ENCODE data around the gene TFEB.
"Not testable (repeated sequence)": the region's sequence is repeated elsewhere in the genome, so short reads cannot be mapped to it uniquely, and the experiment has no call there.

The TFEB gene

DNA sequence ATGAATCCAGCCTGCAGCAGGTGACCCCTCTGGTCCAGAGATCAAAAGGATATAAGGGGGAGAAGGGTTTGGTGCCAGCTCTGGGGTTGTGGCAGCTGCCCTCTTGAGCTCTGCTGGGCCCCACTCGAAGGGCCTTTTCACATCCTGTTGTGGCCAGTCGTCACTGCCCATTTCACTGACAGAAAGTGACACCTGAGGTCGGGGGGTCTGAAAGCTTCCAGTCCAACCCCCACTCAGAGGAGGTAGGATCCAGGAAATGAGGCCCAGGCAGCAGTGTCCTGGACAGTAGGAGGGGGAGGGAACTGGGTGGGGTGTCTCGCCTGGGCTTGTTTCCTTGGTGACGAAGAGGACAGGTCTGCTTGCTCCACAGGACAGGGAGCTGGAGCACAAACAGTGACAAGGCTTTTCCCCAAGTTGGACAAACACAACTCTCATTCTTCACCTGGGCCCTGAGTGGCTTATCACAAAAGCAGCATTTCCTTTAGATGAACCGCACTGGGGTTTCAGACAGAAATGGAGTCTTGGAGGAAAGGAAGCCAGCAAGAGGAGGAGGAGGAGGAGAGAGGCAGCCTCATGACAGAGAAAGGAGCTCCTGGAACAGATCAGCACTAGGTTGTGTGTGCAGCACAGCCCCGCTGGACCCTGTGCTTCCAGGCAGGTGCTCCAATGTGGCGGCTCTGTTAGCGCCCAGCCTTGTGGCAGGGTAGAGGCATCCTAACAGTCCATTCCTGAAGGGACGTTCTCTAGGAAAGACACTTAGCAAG is 33.3 kb upstream of the TFEB start:
- peak overlapping the region in 1 of 2 experiments; percentile 21 for H3K18ac ChIP-seq (ENCODE audit: low read depth in 1 of 2, low read length in 2 of 2)
- H3K14ac ChIP-seq (ENCODE audit: low read length in 2 of 2), result no peak overlapping the region
- no peak overlapping the region for H4K8ac ChIP-seq (ENCODE audit: low read length)
- H2BK120ac ChIP-seq (ENCODE audit: low read depth, low read length), result no peak overlapping the region
- no peak overlapping the region for H3K9ac ChIP-seq (ENCODE audit: low read length)
- H3K27ac ChIP-seq (ENCODE audit: low read length, poor library complexity, severe bottlenecking), result no peak overlapping the region
- no peak overlapping the region for H3K23ac ChIP-seq (ENCODE audit: low read length in 2 of 2)
- H2BK12ac ChIP-seq (ENCODE audit: low read length in 2 of 2), result peak overlapping the region in 1 of 2 experiments; percentile 61
- no peak overlapping the region for H2AK5ac ChIP-seq (ENCODE audit: low read length, severe bottlenecking)
- no peak overlapping the region for H3K4me2 ChIP-seq (ENCODE audit: low read length, poor library complexity, severe bottlenecking)
- H2BK15ac ChIP-seq (ENCODE audit: low read depth, poor library complexity, severe bottlenecking), result no peak overlapping the region
- WGBS, result 78% methylated on average over 9 of the region's 10 CpGs
- H3K9me3 ChIP-seq (ENCODE audit: control insufficient read depth, low read length), result no peaks in the 10 kb centered on the region
- H3K36me3 ChIP-seq (ENCODE audit: control insufficient read depth in 1 of 2, insufficient read depth in 2 of 2, low read depth in 1 of 2, low read length in 2 of 2), result peaks cover 27 to 35% of the 10 kb centered on the region in 2 experiments
- no peak overlapping the region for H3K4ac ChIP-seq (ENCODE audit: low read depth in 1 of 2, low read length in 2 of 2)
- DNase-seq, result no peak
- no peak overlapping the region for H2BK5ac ChIP-seq (ENCODE audit: low read depth, low read length, poor library complexity, severe bottlenecking)
- H3K4me1 ChIP-seq (ENCODE audit: control insufficient read depth, insufficient read depth, low read depth, low read length), result peaks cover 16% of the 10 kb centered on the region
- no peaks in the 10 kb centered on the region for H3K27me3 ChIP-seq (ENCODE audit: control insufficient read depth in 1 of 2, insufficient read depth in 1 of 2, low read length in 2 of 2)
- H4K91ac ChIP-seq (ENCODE audit: low read length), result no peak overlapping the region
- H3K4me3 ChIP-seq (ENCODE audit: insufficient read depth in 1 of 2, low read depth in 1 of 2, low read length in 2 of 2), result no peak overlapping the region
- no peak overlapping the region for H2AFZ ChIP-seq (ENCODE audit: low read depth, low read length)
- no peaks in the 10 kb centered on the region for H3K79me1 ChIP-seq (replicated peaks; ENCODE audit: low read length, poor library complexity, severe bottlenecking)

DNA sequence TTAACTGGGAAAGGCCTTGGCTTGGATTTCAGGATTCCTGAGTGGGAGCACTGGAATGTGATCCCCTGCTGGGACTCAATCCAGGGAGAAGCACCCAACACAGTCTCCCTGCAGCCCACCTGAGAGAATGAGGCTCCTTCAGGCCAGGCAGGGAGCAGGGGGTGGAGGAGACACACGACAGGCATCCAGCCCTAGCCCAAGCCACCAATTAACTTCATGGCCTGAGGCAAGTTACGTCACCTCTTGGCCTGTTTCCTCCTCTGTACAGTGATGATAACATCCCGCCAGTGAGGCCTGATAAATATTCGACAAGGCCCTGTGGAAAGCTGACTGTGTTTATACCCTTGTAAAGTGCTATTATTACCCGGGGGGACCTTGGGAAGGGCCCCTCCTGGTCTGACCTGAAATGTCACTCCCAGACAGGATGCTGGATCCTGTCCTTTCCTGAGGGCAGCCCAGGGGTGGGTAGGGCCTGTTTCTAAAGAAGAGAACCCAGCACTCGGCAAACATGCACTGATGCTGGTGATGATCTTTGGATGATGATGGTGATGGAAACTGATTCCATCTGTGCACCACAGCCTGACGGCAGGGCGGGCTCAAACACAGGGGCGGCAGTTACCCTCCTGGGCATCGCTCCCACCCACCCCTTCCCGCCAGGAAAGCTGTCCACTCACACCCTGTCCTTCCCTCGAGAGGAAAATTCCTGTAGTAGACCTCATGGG is 31.9 kb upstream of the TFEB start:
- Histone ChIP-seq H3K23ac (ENCODE audit: low read length in 2 of 2) (no peak overlapping the region), H3K18ac (ENCODE audit: low read depth in 1 of 2, low read length in 2 of 2) (peak overlapping the region in 1 of 2 experiments; percentile 28), H2BK5ac (ENCODE audit: low read depth, low read length, poor library complexity, severe bottlenecking) (no peak overlapping the region), H2BK15ac (ENCODE audit: low read depth, poor library complexity, severe bottlenecking) (no peak overlapping the region), H3K4ac (ENCODE audit: low read depth in 1 of 2, low read length in 2 of 2) (peak overlapping the region in 1 of 2 experiments; percentile 21), H3K27ac (ENCODE audit: low read length, poor library complexity, severe bottlenecking) (no peak overlapping the region), H3K14ac (ENCODE audit: low read length in 2 of 2) (no peak overlapping the region), H3K4me3 (ENCODE audit: insufficient read depth in 1 of 2, low read depth in 1 of 2, low read length in 2 of 2) (no peak overlapping the region), H3K4me2 (ENCODE audit: low read length, poor library complexity, severe bottlenecking) (no peak overlapping the region), H3K9me3 (ENCODE audit: control insufficient read depth, low read length) (no peaks in the 10 kb centered on the region), H4K91ac (ENCODE audit: low read length) (no peak overlapping the region), H2BK12ac (ENCODE audit: low read length in 2 of 2) (no peak overlapping the region), H2AFZ (ENCODE audit: low read depth, low read length) (peak overlapping the region; percentile 81), H3K79me1 (replicated peaks; ENCODE audit: low read length, poor library complexity, severe bottlenecking) (no peaks in the 10 kb centered on the region), H3K4me1 (ENCODE audit: control insufficient read depth, insufficient read depth, low read depth, low read length) (peaks cover 16% of the 10 kb centered on the region), H2BK120ac (ENCODE audit: low read depth, low read length) (no peak overlapping the region), H3K36me3 (ENCODE audit: control insufficient read depth in 1 of 2, insufficient read depth in 2 of 2, low read depth in 1 of 2, low read length in 2 of 2) (peaks cover 20 to 25% of the 10 kb centered on the region in 2 experiments), H4K8ac (ENCODE audit: low read length) (no peak overlapping the region), H3K27me3 (ENCODE audit: control insufficient read depth in 1 of 2, insufficient read depth in 1 of 2, low read length in 2 of 2) (no peaks in the 10 kb centered on the region), H2AK5ac (ENCODE audit: low read length, severe bottlenecking) (no peak overlapping the region), H3K9ac (ENCODE audit: low read length) (peak overlapping the region; percentile 81)
- DNase-seq, result peak; percentile 78
- 60% methylated on average over 9 of the region's 12 CpGs for WGBS

- H2BK120ac ChIP-seq (ENCODE audit: low read depth, low read length); H2BK5ac ChIP-seq (ENCODE audit: low read depth, low read length, poor library complexity, severe bottlenecking); H2BK15ac ChIP-seq (ENCODE audit: low read depth, poor library complexity, severe bottlenecking); H2AFZ ChIP-seq (ENCODE audit: low read depth, low read length); H3K9ac ChIP-seq (ENCODE audit: low read length); H3K4me3 ChIP-seq (ENCODE audit: insufficient read depth in 1 of 2, low read depth in 1 of 2, low read length in 2 of 2); H3K18ac ChIP-seq (ENCODE audit: low read depth in 1 of 2, low read length in 2 of 2); H4K91ac ChIP-seq (ENCODE audit: low read length); DNase-seq; H2BK12ac ChIP-seq (ENCODE audit: low read length in 2 of 2); H3K23ac ChIP-seq (ENCODE audit: low read length in 2 of 2); H4K8ac ChIP-seq (ENCODE audit: low read length); H2AK5ac ChIP-seq (ENCODE audit: low read length, severe bottlenecking); H3K4ac ChIP-seq (ENCODE audit: low read depth in 1 of 2, low read length in 2 of 2); H3K9me3 ChIP-seq (ENCODE audit: control insufficient read depth, low read length); H3K14ac ChIP-seq (ENCODE audit: low read length in 2 of 2); H3K79me1 ChIP-seq (replicated peaks; ENCODE audit: low read length, poor library complexity, severe bottlenecking); H3K27me3 ChIP-seq (ENCODE audit: control insufficient read depth in 1 of 2, insufficient read depth in 1 of 2, low read length in 2 of 2); H3K27ac ChIP-seq (ENCODE audit: low read length, poor library complexity, severe bottlenecking); H3K4me2 ChIP-seq (ENCODE audit: low read length, poor library complexity, severe bottlenecking): not testable (repeated sequence)
- H3K4me1 ChIP-seq (ENCODE audit: control insufficient read depth, insufficient read depth, low read depth, low read length), result peaks cover 16% of the 10 kb centered on the region
- WGBS, result 100% methylated on average over 4 of the region's 4 CpGs
- peaks cover 9 to 14% of the 10 kb centered on the region in 2 experiments for H3K36me3 ChIP-seq (ENCODE audit: control insufficient read depth in 1 of 2, insufficient read depth in 2 of 2, low read depth in 1 of 2, low read length in 2 of 2)
These were observed 30.7 kb upstream of the TFEB start for GRCh38 chr6:41766043-41766664.

GRCh38 chr6:41763470-41763869 is 28.1 kb upstream of the TFEB start:
- Histone ChIP-seq H4K91ac (ENCODE audit: low read length) (no peak overlapping the region), H3K4ac (ENCODE audit: low read depth in 1 of 2, low read length in 2 of 2) (no peak overlapping the region), H4K8ac (ENCODE audit: low read length) (no peak overlapping the region), H3K14ac (ENCODE audit: low read length in 2 of 2) (no peak overlapping the region), H3K4me2 (ENCODE audit: low read length, poor library complexity, severe bottlenecking) (no peak overlapping the region), H2BK120ac (ENCODE audit: low read depth, low read length) (no peak overlapping the region), H2BK15ac (ENCODE audit: low read depth, poor library complexity, severe bottlenecking) (no peak overlapping the region), H2BK5ac (ENCODE audit: low read depth, low read length, poor library complexity, severe bottlenecking) (no peak overlapping the region), H3K27ac (ENCODE audit: low read length, poor library complexity, severe bottlenecking) (no peak overlapping the region), H3K4me1 (ENCODE audit: control insufficient read depth, insufficient read depth, low read depth, low read length) (peaks cover 11% of the 10 kb centered on the region), H3K27me3 (ENCODE audit: control insufficient read depth in 1 of 2, insufficient read depth in 1 of 2, low read length in 2 of 2) (peaks cover 0 to 8% of the 10 kb centered on the region in 2 experiments), H3K23ac (ENCODE audit: low read length in 2 of 2) (no peak overlapping the region), H2AFZ (ENCODE audit: low read depth, low read length) (no peak overlapping the region), H3K36me3 (ENCODE audit: control insufficient read depth in 1 of 2, insufficient read depth in 2 of 2, low read depth in 1 of 2, low read length in 2 of 2) (no peaks in the 10 kb centered on the region), H3K9me3 (ENCODE audit: control insufficient read depth, low read length) (no peaks in the 10 kb centered on the region), H2AK5ac (ENCODE audit: low read length, severe bottlenecking) (no peak overlapping the region), H3K4me3 (ENCODE audit: insufficient read depth in 1 of 2, low read depth in 1 of 2, low read length in 2 of 2) (no peak overlapping the region), H3K79me1 (replicated peaks; ENCODE audit: low read length, poor library complexity, severe bottlenecking) (no peaks in the 10 kb centered on the region), H3K9ac (ENCODE audit: low read length) (no peak overlapping the region), H3K18ac (ENCODE audit: low read depth in 1 of 2, low read length in 2 of 2) (no peak overlapping the region), H2BK12ac (ENCODE audit: low read length in 2 of 2) (no peak overlapping the region)
- WGBS, result 38% methylated on average over 2 of the region's 2 CpGs
- no peak for DNase-seq

Measured in mesenchymal stem cell (in vitro differentiated cells and primary cell).